GM12865 (cell line): ENCODE measurements around the gene NEO1.

Experiments used
- DNase-seq: peaks from one replicate; pipeline ENCODE4 v3.0.0; 2010; ENCODE audit warnings: low read depth
- H3K4me3 ChIP-seq: 2 replicates; pipeline ENCODE4 v1.5.1; 2011; ENCODE audit warnings: mild to moderate bottlenecking, low read depth, low read length, control low read depth
- TF ChIP-seq, protein P1 (sequence below): IDR thresholded peaks from 2 replicates; pipeline ENCODE4 v1.5.1; 2011; ENCODE audit warnings: low read length, control low read depth, low read depth, inconsistent platforms; ENCODE audit not compliant: insufficient read depth; ENCODE audit errors: missing control alignments

NEO1 gene

GRCh38 chr15:73146419-73146818, 94.2 kb downstream of the NEO1 start:
- TF ChIP-seq, protein P1, sequence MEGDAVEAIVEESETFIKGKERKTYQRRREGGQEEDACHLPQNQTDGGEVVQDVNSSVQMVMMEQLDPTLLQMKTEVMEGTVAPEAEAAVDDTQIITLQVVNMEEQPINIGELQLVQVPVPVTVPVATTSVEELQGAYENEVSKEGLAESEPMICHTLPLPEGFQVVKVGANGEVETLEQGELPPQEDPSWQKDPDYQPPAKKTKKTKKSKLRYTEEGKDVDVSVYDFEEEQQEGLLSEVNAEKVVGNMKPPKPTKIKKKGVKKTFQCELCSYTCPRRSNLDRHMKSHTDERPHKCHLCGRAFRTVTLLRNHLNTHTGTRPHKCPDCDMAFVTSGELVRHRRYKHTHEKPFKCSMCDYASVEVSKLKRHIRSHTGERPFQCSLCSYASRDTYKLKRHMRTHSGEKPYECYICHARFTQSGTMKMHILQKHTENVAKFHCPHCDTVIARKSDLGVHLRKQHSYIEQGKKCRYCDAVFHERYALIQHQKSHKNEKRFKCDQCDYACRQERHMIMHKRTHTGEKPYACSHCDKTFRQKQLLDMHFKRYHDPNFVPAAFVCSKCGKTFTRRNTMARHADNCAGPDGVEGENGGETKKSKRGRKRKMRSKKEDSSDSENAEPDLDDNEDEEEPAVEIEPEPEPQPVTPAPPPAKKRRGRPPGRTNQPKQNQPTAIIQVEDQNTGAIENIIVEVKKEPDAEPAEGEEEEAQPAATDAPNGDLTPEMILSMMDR: no peak
- H3K4me3 ChIP-seq: no peak overlapping the region
- no peak for DNase-seq

DNA sequence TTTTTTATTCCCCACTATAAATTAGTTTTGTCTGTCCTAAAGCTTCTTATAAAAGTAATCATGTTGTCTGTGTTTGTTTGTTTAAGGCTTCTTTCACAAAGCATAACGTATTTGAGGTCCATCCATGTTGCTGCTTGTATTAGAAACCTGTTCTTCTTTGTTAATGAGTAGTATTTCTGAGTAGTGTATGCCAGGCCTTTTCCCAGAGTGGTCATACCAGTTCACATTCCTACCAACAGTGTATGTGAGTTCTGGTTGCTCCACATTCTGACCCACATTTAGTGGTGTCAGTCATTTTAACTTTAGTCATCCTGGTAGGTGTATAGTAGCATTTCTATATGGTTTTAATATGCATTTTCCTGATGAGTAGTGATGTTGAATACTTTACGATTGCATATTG, 98.6 kb downstream of the NEO1 start:
- H3K4me3 ChIP-seq: no peak overlapping the region
- TF ChIP-seq, protein P1: no peak
- no peak for DNase-seq

- DNase-seq: no peak
- TF ChIP-seq, protein P1: no peak
- H3K4me3 ChIP-seq: no peak overlapping the region
Observed at GRCh38 chr15:73153024-73153423, 100.8 kb downstream of the NEO1 start.

DNA sequence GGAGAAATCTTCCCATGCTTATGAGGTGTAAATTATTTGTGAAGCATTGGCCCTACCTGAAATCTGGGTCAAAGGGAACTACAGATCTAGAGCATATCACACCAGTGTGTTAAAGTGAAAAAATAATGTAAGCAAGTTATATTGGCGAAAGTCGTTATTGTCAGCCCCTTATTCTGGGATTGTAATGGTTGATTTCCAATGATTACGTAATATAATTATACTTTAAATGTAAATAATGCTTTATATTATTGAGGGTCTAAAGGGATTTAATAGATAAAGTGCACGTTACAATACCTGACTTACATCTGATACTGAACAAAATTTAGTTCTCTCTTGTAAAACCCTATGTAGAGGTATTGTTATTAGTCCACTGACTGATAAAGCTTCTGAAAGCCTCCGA, 101.2 kb downstream of the NEO1 start:
- no peak for DNase-seq
- no peak overlapping the region for H3K4me3 ChIP-seq
- TF ChIP-seq, protein P1: no peak

- H3K4me3 ChIP-seq: no peak overlapping the region
- DNase-seq: no peak
- TF ChIP-seq, protein P1: no peak
Observed at GRCh38 chr15:73156431-73157191, 104.3 kb downstream of the NEO1 start.

- TF ChIP-seq, protein P1: no peak
- no peak overlapping the region for H3K4me3 ChIP-seq
- no peak for DNase-seq
Observed at GRCh38 chr15:73161546-73161945, 109.3 kb downstream of the NEO1 start.

DNA sequence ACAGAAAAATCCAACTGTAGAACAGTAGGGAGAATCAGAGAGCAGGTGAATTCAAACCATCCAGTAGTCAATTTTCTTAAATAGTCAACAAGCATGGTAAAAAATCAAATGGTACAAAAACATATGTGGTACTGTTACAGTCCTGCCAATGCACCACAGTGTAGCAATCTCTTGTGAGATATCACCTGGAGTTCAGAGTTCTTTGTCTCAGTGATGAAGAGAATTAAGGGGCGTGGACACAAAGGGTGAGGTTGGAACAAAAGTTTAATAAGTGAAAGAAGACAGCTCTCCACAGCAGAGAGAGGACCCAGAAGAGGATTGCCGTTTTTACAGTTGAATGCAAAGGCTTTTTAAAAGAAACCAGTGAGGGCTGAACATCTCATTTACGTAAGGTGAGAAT, 113.2 kb downstream of the NEO1 start:
- TF ChIP-seq, protein P1: no peak
- no peak overlapping the region for H3K4me3 ChIP-seq

More for the DNA sequence above, 113.2 kb downstream of the NEO1 start:
- DNase-seq: no peak
